ENCODE data around the gene CLEC4M.

The CLEC4M gene

GRCh38 chr19:7773841-7774240, 10.8 kb downstream of the CLEC4M start:
- CTCF ChIA-PET, result no interaction called here
- POLR2A ChIA-PET, result interaction anchor here (0.7 kb wide), 1 partner anchor 1281 kb away, joined by 5 read pairs; no protein-coding TSS in a partner anchor

GRCh38 chr19:7775761-7776160, 12.7 kb downstream of the CLEC4M start:
- TF ChIP-seq ZNF433 (tag by site-specific recombination; IDR thresholded peaks at IDR 0.05; ENCODE audit: low read depth) (no peak), PRDM2 (tag by site-specific recombination; IDR thresholded peaks at IDR 0.05; ENCODE audit: borderline replicate concordance) (no peak), ZNF175 (tag by site-specific recombination; IDR thresholded peaks at IDR 0.05) (no peak), ZNF274 (IDR thresholded peaks at IDR 0.05; ENCODE audit: low read length) (no peak), ZNF274 (tag by site-specific recombination; IDR thresholded peaks at IDR 0.05; ENCODE audit: borderline replicate concordance) (no peak), ZNF548 (tag by site-specific recombination; IDR thresholded peaks at IDR 0.05) (0 out of 2 replicates have a peak, but pooled peaks have one; percentile 30), KLF7 (tag by site-specific recombination; IDR thresholded peaks at IDR 0.05; ENCODE audit: borderline replicate concordance) (no peak), ZNF621 (tag by site-specific recombination; IDR thresholded peaks at IDR 0.05) (no peak)
- no peaks in the 10 kb centered on the region for H3K36me3 ChIP-seq (ENCODE audit: control insufficient read depth in 2 of 2, insufficient read depth in 1 of 2, low read length in 2 of 2)
- H3K9me3 ChIP-seq (ENCODE audit: control insufficient read depth, insufficient read depth, low read depth, low read length), result no peaks in the 10 kb centered on the region
- no peaks in the 10 kb centered on the region for H3K4me1 ChIP-seq (ENCODE audit: control insufficient read depth, insufficient read depth, low read length)
- H3K27ac ChIP-seq (ENCODE audit: extremely low read depth, low read depth, low read length), result no peak overlapping the region
- no peak overlapping the region for H3K4me3 ChIP-seq (ENCODE audit: low read depth, low read length)
- CTCF ChIA-PET, result interaction anchor here (0.6 kb wide), 1 partner anchor 847 kb away, joined by 3 read pairs; no protein-coding TSS in a partner anchor
- POLR2A ChIA-PET, result interaction anchor here (0.7 kb wide), 1 partner anchor 128 kb away, joined by 6 read pairs; no protein-coding TSS in a partner anchor

More at GRCh38 chr19:7773841-7774240, 10.8 kb downstream of the CLEC4M start:
- Histone ChIP-seq H3K27ac (ENCODE audit: extremely low read depth, low read depth, low read length) (no peak overlapping the region), H3K4me1 (ENCODE audit: control insufficient read depth, insufficient read depth, low read length) (no peaks in the 10 kb centered on the region), H3K4me3 (ENCODE audit: low read depth, low read length) (no peak overlapping the region), H3K36me3 (ENCODE audit: control insufficient read depth in 2 of 2, insufficient read depth in 1 of 2, low read length in 2 of 2) (no peaks in the 10 kb centered on the region), H3K9me3 (ENCODE audit: control insufficient read depth, insufficient read depth, low read depth, low read length) (no peaks in the 10 kb centered on the region)
- TF ChIP-seq ZNF433 (tag by site-specific recombination; IDR thresholded peaks at IDR 0.05; ENCODE audit: low read depth) (no peak), ZNF596 (tag by site-specific recombination; IDR thresholded peaks at IDR 0.05) (no peak), KLF9 (tag by site-specific recombination; IDR thresholded peaks at IDR 0.05; ENCODE audit: low read depth) (no peak), SALL2 (tag by site-specific recombination; IDR thresholded peaks at IDR 0.05; ENCODE audit: borderline replicate concordance) (no peak), ZSCAN4 (tag by site-specific recombination; IDR thresholded peaks at IDR 0.05) (no peak), GLIS2 (tag by site-specific recombination; IDR thresholded peaks at IDR 0.05) (no peak), ZNF843 (tag by site-specific recombination; IDR thresholded peaks at IDR 0.05) (no peak), ZNF335 (tag by site-specific recombination; conservative IDR thresholded peaks at IDR 0.05) (no peak), ZNF580 (tag by site-specific recombination; IDR thresholded peaks at IDR 0.05) (no peak), ZNF280D (tag by site-specific recombination; IDR thresholded peaks at IDR 0.05) (no peak), ZSCAN16 (tag by site-specific recombination; IDR thresholded peaks at IDR 0.05) (no peak), YY1 (tag by site-specific recombination; IDR thresholded peaks at IDR 0.05) (no peak), ZNF398 (tag by site-specific recombination; IDR thresholded peaks at IDR 0.05) (no peak)

All from HEK293 (cell line).